ENCODE results near the gene VTI1A. TPM values are rescaled to one million over a fixed set of nuclear protein-coding genes. Genes with fewer than 3 reads are reported as not detected.

Gene VTI1A
- total RNA-seq, 3 donors from 2014 or later (not counting 1 experiment from before 2014, with no cell fraction given) = 62.6 to 77.6 (median 68.2) TPM

- Mint-ChIP-seq H3K4me3 (no peak overlapping the region), H3K27ac (no peak overlapping the region), H3K36me3 (no peaks in the 10 kb centered on the region), H3K4me1 (peaks cover 0 to 5% of the 10 kb centered on the region in 2 donors), H3K9me3 (no peaks in the 10 kb centered on the region), H3K27me3 (ENCODE audit: low read depth in 2 of 2) (no peaks in the 10 kb centered on the region)
- Histone ChIP-seq H3K4me1 (ENCODE audit: control insufficient read depth, insufficient read depth, low read length) (no peaks in the 10 kb centered on the region), H3K27me3 (ENCODE audit: control insufficient read depth, insufficient read depth, low read length) (no peaks in the 10 kb centered on the region), H3K27ac (ENCODE audit: low read length) (no peak overlapping the region), H3K36me3 (ENCODE audit: control insufficient read depth, insufficient read depth, low read length) (no peaks in the 10 kb centered on the region), H3K9me3 (ENCODE audit: control insufficient read depth, insufficient read depth, low read length) (no peaks in the 10 kb centered on the region), H3K4me3 (ENCODE audit: low read length) (no peak overlapping the region)
- TF ChIP-seq CTCF (IDR thresholded peaks at IDR 0.05) = no peak
- intact Hi-C loops (cut with micrococcal nuclease) = no loop called here
- DNase-seq = no peak
- no peak for ATAC-seq
- 95% methylated on average over 3 of the region's 5 CpGs for WGBS (ENCODE audit: insufficient coverage)
Observed at GRCh38 chr10:112628951-112629609, 182.1 kb downstream of the VTI1A start.

- no peaks in the 10 kb centered on the region for H3K36me3 ChIP-seq (ENCODE audit: control insufficient read depth, insufficient read depth, low read length)
- no peaks in the 10 kb centered on the region for H3K9me3 Mint-ChIP-seq
- no peak overlapping the region for H3K4me3 Mint-ChIP-seq
- H3K27ac Mint-ChIP-seq = no peak overlapping the region
- H3K27ac ChIP-seq (ENCODE audit: low read length) = no peak overlapping the region
- intact Hi-C loops (cut with micrococcal nuclease) = no loop called here
- WGBS (ENCODE audit: insufficient coverage) = 96% methylated on average over 8 of the region's 8 CpGs
- H3K4me1 ChIP-seq (ENCODE audit: control insufficient read depth, insufficient read depth, low read length) = no peaks in the 10 kb centered on the region
- H3K4me1 Mint-ChIP-seq = peaks cover 5% of the 10 kb centered on the region in 2 donors
- H3K36me3 Mint-ChIP-seq = no peaks in the 10 kb centered on the region
- DNase-seq (no peak), ATAC-seq (no peak)
- H3K9me3 ChIP-seq (ENCODE audit: control insufficient read depth, insufficient read depth, low read length) = no peaks in the 10 kb centered on the region
- no peak for TF ChIP-seq CTCF (IDR thresholded peaks at IDR 0.05)
- H3K27me3 ChIP-seq (ENCODE audit: control insufficient read depth, insufficient read depth, low read length) = no peaks in the 10 kb centered on the region
- no peaks in the 10 kb centered on the region for H3K27me3 Mint-ChIP-seq (ENCODE audit: low read depth in 2 of 2)
- no peak overlapping the region for H3K4me3 ChIP-seq (ENCODE audit: low read length)
Observed at GRCh38 chr10:112631501-112632400, 184.7 kb downstream of the VTI1A start.

GRCh38 chr10:112634096-112634830 lies 187.2 kb downstream of the VTI1A start:
- no peak for TF ChIP-seq CTCF (IDR thresholded peaks at IDR 0.05)
- no peak overlapping the region for H3K4me3 Mint-ChIP-seq
- ATAC-seq (no peak), DNase-seq (no peak)
- H3K36me3 Mint-ChIP-seq = no peaks in the 10 kb centered on the region
- Histone ChIP-seq H3K4me1 (ENCODE audit: control insufficient read depth, insufficient read depth, low read length) (no peaks in the 10 kb centered on the region), H3K4me3 (ENCODE audit: low read length) (no peak overlapping the region), H3K27me3 (ENCODE audit: control insufficient read depth, insufficient read depth, low read length) (no peaks in the 10 kb centered on the region), H3K36me3 (ENCODE audit: control insufficient read depth, insufficient read depth, low read length) (no peaks in the 10 kb centered on the region), H3K9me3 (ENCODE audit: control insufficient read depth, insufficient read depth, low read length) (no peaks in the 10 kb centered on the region), H3K27ac (ENCODE audit: low read length) (no peak overlapping the region)
- H3K4me1 Mint-ChIP-seq = peaks cover 5% of the 10 kb centered on the region in 2 donors
- H3K9me3 Mint-ChIP-seq = no peaks in the 10 kb centered on the region
- H3K27ac Mint-ChIP-seq = no peak overlapping the region
- WGBS (ENCODE audit: insufficient coverage) = 71% methylated on average over 5 of the region's 5 CpGs
- no peaks in the 10 kb centered on the region for H3K27me3 Mint-ChIP-seq (ENCODE audit: low read depth in 2 of 2)
- intact Hi-C loops (cut with micrococcal nuclease) = no loop called here
